ENCODE results near the gene MFN1.

- no peak for TF ChIP-seq CTCF (IDR thresholded peaks at IDR 0.05; ENCODE audit: insufficient read depth, low read length, poor library complexity, severe bottlenecking)
- TF ChIP-seq EZH2phosphoT487 (conservative IDR thresholded peaks at IDR 0.05; ENCODE audit: low read length) = no peak
Measured at GRCh38 chr3:179376474-179376873, 29.0 kb downstream of the MFN1 start.
